Measurements from ENCODE around the gene ANK3. TPM values are rescaled to one million over a fixed set of nuclear protein-coding genes. Genes with fewer than 3 reads are reported as not detected.
A peak's percentile ranks its signal among the peaks of the same experiment; 100 is the strongest.

Gene ANK3
- total and polyA plus RNA-seq, 10 donors = 2.0 to 133 (median 62.9) TPM

GRCh38 chr10:60042914-60043313, 346.8 kb downstream of the ANK3 start:
- H3K9me3 ChIP-seq = no peaks in the 10 kb centered on the region
- 66 to 77% (median 71%) methylated on average over 2 of the region's 2 CpGs for WGBS, 5 donors
- TF ChIP-seq CTCF (IDR thresholded peaks at IDR 0.05 in 8 of 11, conservative IDR thresholded peaks at IDR 0.05 in 3 of 11) = no peak
- no peak for TF ChIP-seq POLR2AphosphoS5 (IDR thresholded peaks at IDR 0.05)
- no peak for TF ChIP-seq POLR2A (IDR thresholded peaks at IDR 0.05)
- intact Hi-C loops (cut with DNase I; ENCODE audit: low total_unique reads) = no loop called here
- no peak for DNase-seq
- H3K27me3 ChIP-seq (replicated peaks in 1 of 7) = no peaks in the 10 kb centered on the region
- no peak overlapping the region for H3K4me3 ChIP-seq
- peak overlapping the region in 3 of 8 donors; percentile 1 to 13 (median 9) for H3K27ac ChIP-seq
- no peaks in the 10 kb centered on the region for H3K36me3 ChIP-seq
- H3K4me1 ChIP-seq = peaks cover 0 to 14% (median 3%) of the 10 kb centered on the region in 6 donors

GRCh38 chr10:60042262-60042661, 347.4 kb downstream of the ANK3 start:
- no peak overlapping the region for H3K4me3 ChIP-seq
- H3K27ac ChIP-seq = no peak overlapping the region
- intact Hi-C loops (cut with DNase I; ENCODE audit: low total_unique reads) = no loop called here
- no peak for DNase-seq
- H3K9me3 ChIP-seq = no peaks in the 10 kb centered on the region
- TF ChIP-seq POLR2A (IDR thresholded peaks at IDR 0.05) (no peak), CTCF (IDR thresholded peaks at IDR 0.05 in 8 of 11, conservative IDR thresholded peaks at IDR 0.05 in 3 of 11) (no peak), POLR2AphosphoS5 (IDR thresholded peaks at IDR 0.05) (no peak)
- H3K27me3 ChIP-seq (replicated peaks in 1 of 7) = no peaks in the 10 kb centered on the region
- 47 to 86% (median 53%) methylated on average over 5 of the region's 5 CpGs for WGBS, 5 donors
- H3K4me1 ChIP-seq = peaks cover 0 to 14% (median 3%) of the 10 kb centered on the region in 6 donors
- no peaks in the 10 kb centered on the region for H3K36me3 ChIP-seq

DNA sequence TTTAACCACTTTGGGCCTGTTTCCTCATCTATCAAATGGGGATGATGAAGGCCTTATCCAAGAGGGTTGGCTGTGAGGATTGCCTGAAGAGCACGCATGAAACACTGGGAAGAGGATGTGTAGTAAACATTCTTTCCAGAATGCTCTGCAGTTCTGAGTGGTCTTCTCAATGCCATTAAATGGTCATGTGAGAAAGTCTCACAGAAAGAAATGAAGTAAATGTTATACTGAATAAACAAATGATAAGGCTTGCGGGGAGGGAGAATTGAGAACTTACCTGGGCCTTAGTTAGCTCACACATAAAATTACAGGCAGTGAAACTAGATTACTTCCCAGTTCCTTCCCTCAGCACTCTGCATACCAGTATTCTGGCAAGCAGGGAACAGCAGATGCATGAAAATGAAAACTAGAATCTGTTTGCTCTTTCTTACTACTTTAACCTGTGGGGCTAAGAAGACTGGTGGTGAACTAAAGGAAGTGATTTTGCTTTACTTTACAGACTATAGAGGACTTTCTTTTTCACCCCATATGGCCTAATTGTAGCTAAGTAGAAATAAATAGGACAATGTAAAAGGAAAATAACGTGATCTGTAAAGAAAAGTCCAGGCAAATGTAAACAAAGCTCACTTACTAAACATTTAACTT, 348.1 kb downstream of the ANK3 start:
- TF ChIP-seq POLR2A (IDR thresholded peaks at IDR 0.05) (no peak), POLR2AphosphoS5 (IDR thresholded peaks at IDR 0.05) (no peak), CTCF (IDR thresholded peaks at IDR 0.05 in 8 of 11, conservative IDR thresholded peaks at IDR 0.05 in 3 of 11) (no peak)

DNA sequence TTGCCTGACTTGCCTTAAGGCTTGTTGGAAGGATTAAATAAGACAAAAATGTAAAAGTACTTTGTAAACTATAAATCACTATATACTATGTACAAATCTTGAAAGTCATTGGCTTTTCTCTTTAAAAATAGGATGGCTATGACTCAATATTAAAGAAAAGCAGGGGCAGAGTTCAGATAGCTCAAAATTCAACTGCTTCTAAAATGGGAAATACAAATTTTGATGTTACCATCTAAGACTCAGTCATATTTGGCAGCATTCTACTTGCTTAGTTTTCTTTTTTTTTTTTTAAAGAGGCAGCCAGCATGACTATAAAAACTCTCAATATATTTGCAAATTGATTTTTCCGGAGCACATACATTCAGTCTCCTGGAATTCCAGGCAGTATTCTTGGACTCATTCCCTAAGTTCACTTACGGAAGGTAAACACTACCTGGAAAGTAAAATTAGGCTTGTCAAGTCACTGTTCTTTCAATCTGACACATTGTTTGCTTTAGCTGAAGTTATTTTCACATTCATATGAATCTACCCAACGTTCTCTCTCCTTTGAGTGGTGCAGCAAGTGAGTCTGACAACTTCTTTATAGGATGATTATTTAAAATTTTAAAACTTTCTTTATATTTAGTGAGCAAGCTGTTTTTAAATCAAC, 349.5 kb downstream of the ANK3 start:
- WGBS, 5 donors = 66 to 84% (median 68%) methylated on average over 3 of the region's 3 CpGs
- TF ChIP-seq POLR2A (IDR thresholded peaks at IDR 0.05) = no peak
- no peaks in the 10 kb centered on the region for H3K36me3 ChIP-seq
- intact Hi-C loops (cut with DNase I; ENCODE audit: low total_unique reads) = no loop called here
- peaks cover 0 to 14% (median 3%) of the 10 kb centered on the region in 6 donors for H3K4me1 ChIP-seq
- no peak overlapping the region for H3K4me3 ChIP-seq
- H3K27me3 ChIP-seq (replicated peaks in 1 of 7) = no peaks in the 10 kb centered on the region
- DNase-seq = no peak
- H3K27ac ChIP-seq = peak overlapping the region in 1 of 8 donors; percentile 5
- H3K9me3 ChIP-seq = no peaks in the 10 kb centered on the region

More for the DNA sequence above, 348.1 kb downstream of the ANK3 start:
- Histone ChIP-seq H3K27ac (peak overlapping the region in 3 of 8 donors; percentile 5 to 53 (median 19)), H3K4me3 (no peak overlapping the region), H3K9me3 (no peaks in the 10 kb centered on the region), H3K4me1 (peaks cover 0 to 14% (median 3%) of the 10 kb centered on the region in 6 donors), H3K27me3 (replicated peaks in 1 of 7) (no peaks in the 10 kb centered on the region), H3K36me3 (no peaks in the 10 kb centered on the region)
- WGBS, 5 donors = 77 to 90% (median 83%) methylated on average over 3 of the region's 3 CpGs
- intact Hi-C loops (cut with DNase I; ENCODE audit: low total_unique reads) = no loop called here
- DNase-seq = no peak

Measured in spleen (tissue), 11 donors.